Measurements from ENCODE around the gene DAP.

DNA sequence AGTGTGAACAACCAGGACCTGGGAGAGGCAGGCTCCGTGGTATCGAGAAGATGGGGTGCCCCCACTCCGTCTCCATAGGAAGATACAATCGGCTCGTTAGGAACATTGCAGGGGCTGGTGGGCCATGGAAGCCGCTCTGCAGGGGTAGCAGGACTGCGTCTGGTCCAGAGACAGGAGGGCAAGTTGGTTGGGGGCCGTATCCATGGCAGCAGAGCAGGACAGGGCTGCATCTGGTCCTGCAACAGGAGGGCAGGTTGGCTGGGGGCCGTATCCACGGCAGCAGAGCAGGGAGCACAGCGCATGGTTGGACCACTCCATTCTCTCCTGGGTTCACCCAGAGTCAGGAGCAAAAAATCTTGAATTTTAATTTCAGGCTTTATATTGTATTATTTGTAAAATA lies 99.0 kb downstream of the DAP start:
- TF ChIP-seq, protein P1, sequence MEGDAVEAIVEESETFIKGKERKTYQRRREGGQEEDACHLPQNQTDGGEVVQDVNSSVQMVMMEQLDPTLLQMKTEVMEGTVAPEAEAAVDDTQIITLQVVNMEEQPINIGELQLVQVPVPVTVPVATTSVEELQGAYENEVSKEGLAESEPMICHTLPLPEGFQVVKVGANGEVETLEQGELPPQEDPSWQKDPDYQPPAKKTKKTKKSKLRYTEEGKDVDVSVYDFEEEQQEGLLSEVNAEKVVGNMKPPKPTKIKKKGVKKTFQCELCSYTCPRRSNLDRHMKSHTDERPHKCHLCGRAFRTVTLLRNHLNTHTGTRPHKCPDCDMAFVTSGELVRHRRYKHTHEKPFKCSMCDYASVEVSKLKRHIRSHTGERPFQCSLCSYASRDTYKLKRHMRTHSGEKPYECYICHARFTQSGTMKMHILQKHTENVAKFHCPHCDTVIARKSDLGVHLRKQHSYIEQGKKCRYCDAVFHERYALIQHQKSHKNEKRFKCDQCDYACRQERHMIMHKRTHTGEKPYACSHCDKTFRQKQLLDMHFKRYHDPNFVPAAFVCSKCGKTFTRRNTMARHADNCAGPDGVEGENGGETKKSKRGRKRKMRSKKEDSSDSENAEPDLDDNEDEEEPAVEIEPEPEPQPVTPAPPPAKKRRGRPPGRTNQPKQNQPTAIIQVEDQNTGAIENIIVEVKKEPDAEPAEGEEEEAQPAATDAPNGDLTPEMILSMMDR (IDR thresholded peaks at IDR 0.05) = no peak
- no peak for TF ChIP-seq EP300 (IDR thresholded peaks at IDR 0.05)
- no peak for TF ChIP-seq POLR2AphosphoS5 (IDR thresholded peaks at IDR 0.05)
- no peak for TF ChIP-seq POLR2A (IDR thresholded peaks at IDR 0.05)
